Tibial nerve (tissue), 4 donors: ENCODE measurements around the gene TXNDC8.

Source experiments
- EP300 ChIP-seq, 2 donors: sonication (generic); formaldehyde crosslinking; IDR thresholded peaks; one replicate each; pipeline ENCODE4 v1.6.1; 2017; ENCODE audit warnings: antibody characterized with exemption in 2 of 2, mild to moderate bottlenecking in 1 of 2
- POLR2A ChIP-seq, 2 donors: fragments of 450-650 bp; IDR thresholded peaks; one replicate each; pipeline ENCODE4 v1.6.1; 2017; ENCODE audit warnings: antibody characterized with exemption in 2 of 2, mild to moderate bottlenecking in 2 of 2, moderate library complexity in 2 of 2
- TF ChIP-seq, protein P1 (sequence below), 5 experiments: fragments of 200-600 bp in 3 of 5; fragments of 450-650 bp in 2 of 5; sonication (generic) in 3 of 5; IDR thresholded peaks; one replicate each; pipeline ENCODE4 v1.5.1; 2016 to 2019; ENCODE audit warnings: antibody characterized with exemption in 5 of 5, mild to moderate bottlenecking in 3 of 5, moderate library complexity in 2 of 5

DNA sequence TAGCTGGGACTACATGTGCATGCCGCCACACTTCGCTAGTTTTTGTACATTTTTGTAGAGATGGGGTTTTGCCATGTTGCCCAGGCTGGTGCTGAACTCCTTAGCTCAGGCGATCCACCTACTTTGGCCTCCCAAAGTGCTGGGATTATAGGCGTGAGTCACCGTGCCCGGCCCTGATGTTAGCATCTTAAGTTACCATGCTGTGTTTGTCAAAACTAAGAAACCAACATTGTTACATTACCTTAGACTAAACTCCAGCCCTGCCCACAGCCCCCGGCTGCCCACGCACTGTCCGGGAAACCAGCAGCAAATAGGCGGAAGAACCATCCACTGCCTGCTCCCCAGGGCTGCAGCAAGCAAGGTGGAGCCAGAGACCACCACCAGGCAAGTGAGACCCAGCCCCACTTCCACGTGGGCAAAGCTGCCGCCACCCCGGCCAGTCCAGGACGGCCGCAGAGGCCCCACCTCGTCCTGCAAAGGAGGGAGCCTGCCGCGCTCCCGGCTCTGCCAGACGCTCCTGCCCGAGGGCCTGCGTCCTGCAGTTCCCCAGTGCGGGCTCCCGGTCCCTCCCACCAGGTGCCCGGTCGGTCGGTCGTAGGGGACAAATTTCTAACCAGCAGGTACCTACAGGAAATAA is 45.6 kb downstream of the TXNDC8 start:
- no peak for TF ChIP-seq EP300 (IDR thresholded peaks at IDR 0.05)
- TF ChIP-seq, protein P1, sequence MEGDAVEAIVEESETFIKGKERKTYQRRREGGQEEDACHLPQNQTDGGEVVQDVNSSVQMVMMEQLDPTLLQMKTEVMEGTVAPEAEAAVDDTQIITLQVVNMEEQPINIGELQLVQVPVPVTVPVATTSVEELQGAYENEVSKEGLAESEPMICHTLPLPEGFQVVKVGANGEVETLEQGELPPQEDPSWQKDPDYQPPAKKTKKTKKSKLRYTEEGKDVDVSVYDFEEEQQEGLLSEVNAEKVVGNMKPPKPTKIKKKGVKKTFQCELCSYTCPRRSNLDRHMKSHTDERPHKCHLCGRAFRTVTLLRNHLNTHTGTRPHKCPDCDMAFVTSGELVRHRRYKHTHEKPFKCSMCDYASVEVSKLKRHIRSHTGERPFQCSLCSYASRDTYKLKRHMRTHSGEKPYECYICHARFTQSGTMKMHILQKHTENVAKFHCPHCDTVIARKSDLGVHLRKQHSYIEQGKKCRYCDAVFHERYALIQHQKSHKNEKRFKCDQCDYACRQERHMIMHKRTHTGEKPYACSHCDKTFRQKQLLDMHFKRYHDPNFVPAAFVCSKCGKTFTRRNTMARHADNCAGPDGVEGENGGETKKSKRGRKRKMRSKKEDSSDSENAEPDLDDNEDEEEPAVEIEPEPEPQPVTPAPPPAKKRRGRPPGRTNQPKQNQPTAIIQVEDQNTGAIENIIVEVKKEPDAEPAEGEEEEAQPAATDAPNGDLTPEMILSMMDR (IDR thresholded peaks at IDR 0.05) = no peak
- TF ChIP-seq POLR2A (IDR thresholded peaks at IDR 0.05) = no peak
